ENCODE measurements around the gene TPRN. TPM values are rescaled to one million over a fixed set of nuclear protein-coding genes. Genes with fewer than 3 reads are reported as not detected.

TPRN gene
- polyA plus RNA-seq, 1 of the 3 experiments (the other 2 are of a cell fraction), result 5.2 TPM

DNA sequence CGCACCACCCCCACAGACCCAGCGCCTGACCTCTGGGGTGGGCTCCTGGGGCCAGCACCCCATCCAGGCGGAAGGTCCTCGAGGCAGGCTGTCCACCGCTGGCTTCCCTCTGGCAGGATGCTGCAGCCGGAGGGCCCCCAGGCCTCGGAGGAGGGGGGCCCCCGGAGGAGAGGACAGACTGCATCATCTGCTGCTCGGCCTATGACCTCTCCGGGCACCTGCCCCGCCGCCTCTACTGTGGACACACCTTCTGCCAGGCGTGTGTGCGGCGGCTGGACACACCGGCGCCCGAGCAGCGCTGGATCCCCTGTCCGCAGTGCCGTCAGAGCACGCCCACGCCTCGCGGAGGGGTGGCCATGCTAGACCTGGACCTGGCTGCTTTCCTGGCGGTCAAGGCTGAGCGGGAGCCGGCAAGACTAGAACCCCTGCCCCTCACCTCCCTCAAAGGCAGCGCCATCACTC, 28.0 kb upstream of the TPRN start:
- Histone ChIP-seq H3K4me3 (ENCODE audit: low read depth in 2 of 2, low read length in 1 of 2) (no peak overlapping the region), H3K27me3 (ENCODE audit: insufficient read depth) (no peaks in the 10 kb centered on the region), H3K9ac (no peak overlapping the region), H3K79me2 (ENCODE audit: insufficient read depth) (no peaks in the 10 kb centered on the region), H3K36me3 (replicated peaks in 1 of 2; ENCODE audit: control insufficient read depth in 1 of 2, insufficient read depth in 2 of 2, low read length in 1 of 2) (no peaks in the 10 kb centered on the region), H3K4me1 (ENCODE audit: control insufficient read depth in 1 of 2, insufficient read depth in 2 of 2, low read depth in 1 of 2, low read length in 1 of 2) (peaks cover 0 to 48% of the 10 kb centered on the region in 2 experiments; a peak in 1 of 4 replicates), H3K9me3 (no peaks in the 10 kb centered on the region), H2AFZ (ENCODE audit: low read depth) (no peak overlapping the region), H3K4me2 (no peak overlapping the region), H3K9me2 (no peaks in the 10 kb centered on the region), H3F3A (replicated peaks; ENCODE audit: insufficient read depth) (peaks cover 16% of the 10 kb centered on the region), H3K27ac (ENCODE audit: low read depth in 2 of 2, low read length in 1 of 2) (no peak overlapping the region), H4K20me1 (ENCODE audit: insufficient read depth) (no peaks in the 10 kb centered on the region)
- TF ChIP-seq SMC3 (IDR thresholded peaks at IDR 0.05; ENCODE audit: low read depth, low read length) (no peak), NFIC (IDR thresholded peaks at IDR 0.05; ENCODE audit: borderline replicate concordance) (no peak), USF2 (IDR thresholded peaks at IDR 0.05; ENCODE audit: borderline replicate concordance, low read depth, low read length) (no peak)
- WGBS (ENCODE audit: low lambda C conversion rate), result 87% methylated on average over 3 of the region's 29 CpGs
- no peak for DNase-seq
- ChIA-PET CTCF (interaction anchor here (0.6 to 7.7 kb wide), 22 partner anchors 8 to 314 kb away, joined by 3 to 95 read pairs (median 7); partner anchors contain the start of genes DPP7, NELFB, NPDC1 and SAPCD2), POLR2A (no interaction called here)

DNA sequence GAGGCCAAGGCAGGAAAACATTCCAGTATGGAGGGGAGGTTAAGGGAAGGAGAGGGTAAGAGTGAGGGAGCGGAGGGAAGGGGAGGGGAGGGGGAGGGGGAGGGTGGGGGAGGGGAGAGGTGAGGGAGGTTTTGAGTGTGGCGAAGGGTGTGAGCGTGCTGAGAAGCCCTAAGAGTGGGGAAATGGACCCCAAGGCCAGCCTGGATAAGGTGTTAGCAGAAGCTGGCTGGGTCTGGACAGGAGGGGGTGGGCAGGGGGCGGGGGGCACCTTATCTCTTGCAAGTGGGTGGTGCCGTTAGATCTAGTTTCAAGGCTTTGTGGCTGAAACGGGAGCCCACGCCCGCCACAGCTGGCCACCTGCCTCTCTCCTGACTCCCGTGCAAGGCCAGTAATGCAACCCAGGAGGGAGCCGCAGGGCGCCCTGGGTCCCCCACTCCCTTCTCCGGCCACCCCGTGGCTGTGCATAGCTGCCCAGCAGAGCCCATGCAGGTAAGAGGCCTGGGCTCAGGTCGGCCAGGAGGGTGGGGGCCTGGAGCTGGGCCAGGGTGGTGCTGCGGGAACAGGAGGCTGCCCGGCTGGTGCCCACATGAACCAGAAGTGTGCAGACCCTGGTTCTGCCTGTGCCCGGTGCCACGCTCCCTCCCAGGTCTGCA, 27.4 kb upstream of the TPRN start:
- DNase-seq, result no peak
- WGBS (ENCODE audit: low lambda C conversion rate), result 46% methylated on average over 3 of the region's 18 CpGs
- Histone ChIP-seq H3K27me3 (ENCODE audit: insufficient read depth) (no peaks in the 10 kb centered on the region), H3K9me3 (no peaks in the 10 kb centered on the region), H2AFZ (ENCODE audit: low read depth) (no peak overlapping the region), H3K36me3 (replicated peaks in 1 of 2; ENCODE audit: control insufficient read depth in 1 of 2, insufficient read depth in 2 of 2, low read length in 1 of 2) (no peaks in the 10 kb centered on the region), H3F3A (replicated peaks; ENCODE audit: insufficient read depth) (peaks cover 16% of the 10 kb centered on the region), H3K4me3 (ENCODE audit: low read depth in 2 of 2, low read length in 1 of 2) (no peak overlapping the region), H3K4me1 (ENCODE audit: control insufficient read depth in 1 of 2, insufficient read depth in 2 of 2, low read depth in 1 of 2, low read length in 1 of 2) (peaks cover 0 to 49% of the 10 kb centered on the region in 2 experiments; a peak in 1 of 4 replicates), H3K4me2 (no peak overlapping the region; the same call in 1 of the 2 replicates), H3K9me2 (no peaks in the 10 kb centered on the region), H3K79me2 (ENCODE audit: insufficient read depth) (no peaks in the 10 kb centered on the region), H3K9ac (no peak overlapping the region), H3K27ac (ENCODE audit: low read depth in 2 of 2, low read length in 1 of 2) (no peak overlapping the region), H4K20me1 (ENCODE audit: insufficient read depth) (no peaks in the 10 kb centered on the region)
- POLR2A ChIA-PET, result interaction anchor here (1.0 to 1.5 kb wide), 6 partner anchors 23 to 121 kb away, joined by 3 to 8 read pairs (median 4); no protein-coding TSS in a partner anchor
- TF ChIP-seq, protein P1, sequence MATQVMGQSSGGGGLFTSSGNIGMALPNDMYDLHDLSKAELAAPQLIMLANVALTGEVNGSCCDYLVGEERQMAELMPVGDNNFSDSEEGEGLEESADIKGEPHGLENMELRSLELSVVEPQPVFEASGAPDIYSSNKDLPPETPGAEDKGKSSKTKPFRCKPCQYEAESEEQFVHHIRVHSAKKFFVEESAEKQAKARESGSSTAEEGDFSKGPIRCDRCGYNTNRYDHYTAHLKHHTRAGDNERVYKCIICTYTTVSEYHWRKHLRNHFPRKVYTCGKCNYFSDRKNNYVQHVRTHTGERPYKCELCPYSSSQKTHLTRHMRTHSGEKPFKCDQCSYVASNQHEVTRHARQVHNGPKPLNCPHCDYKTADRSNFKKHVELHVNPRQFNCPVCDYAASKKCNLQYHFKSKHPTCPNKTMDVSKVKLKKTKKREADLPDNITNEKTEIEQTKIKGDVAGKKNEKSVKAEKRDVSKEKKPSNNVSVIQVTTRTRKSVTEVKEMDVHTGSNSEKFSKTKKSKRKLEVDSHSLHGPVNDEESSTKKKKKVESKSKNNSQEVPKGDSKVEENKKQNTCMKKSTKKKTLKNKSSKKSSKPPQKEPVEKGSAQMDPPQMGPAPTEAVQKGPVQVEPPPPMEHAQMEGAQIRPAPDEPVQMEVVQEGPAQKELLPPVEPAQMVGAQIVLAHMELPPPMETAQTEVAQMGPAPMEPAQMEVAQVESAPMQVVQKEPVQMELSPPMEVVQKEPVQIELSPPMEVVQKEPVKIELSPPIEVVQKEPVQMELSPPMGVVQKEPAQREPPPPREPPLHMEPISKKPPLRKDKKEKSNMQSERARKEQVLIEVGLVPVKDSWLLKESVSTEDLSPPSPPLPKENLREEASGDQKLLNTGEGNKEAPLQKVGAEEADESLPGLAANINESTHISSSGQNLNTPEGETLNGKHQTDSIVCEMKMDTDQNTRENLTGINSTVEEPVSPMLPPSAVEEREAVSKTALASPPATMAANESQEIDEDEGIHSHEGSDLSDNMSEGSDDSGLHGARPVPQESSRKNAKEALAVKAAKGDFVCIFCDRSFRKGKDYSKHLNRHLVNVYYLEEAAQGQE (IDR thresholded peaks at IDR 0.05; ENCODE audit: low read depth, low read length), result no peak
- TF ChIP-seq YY1 (IDR thresholded peaks at IDR 0.05; ENCODE audit: low read depth) (no peak), GABPA (IDR thresholded peaks at IDR 0.05; ENCODE audit: low read depth) (no peak), RXRA (IDR thresholded peaks at IDR 0.05; ENCODE audit: borderline replicate concordance, low read depth) (no peak), MXI1 (IDR thresholded peaks at IDR 0.05; ENCODE audit: low read depth, low read length) (no peak), EP300 (IDR thresholded peaks at IDR 0.05; ENCODE audit: borderline replicate concordance in 1 of 2, low read depth in 1 of 2, low read length in 1 of 2) (no peak), FOXM1 (IDR thresholded peaks at IDR 0.05; ENCODE audit: low read depth) (no peak), POLR2AphosphoS5 (IDR thresholded peaks at IDR 0.05; ENCODE audit: low read depth, low read length) (no peak), EZH2phosphoT487 (IDR thresholded peaks at IDR 0.05; ENCODE audit: borderline replicate concordance, low read depth) (no peak), USF2 (IDR thresholded peaks at IDR 0.05; ENCODE audit: borderline replicate concordance, low read depth, low read length) (no peak)
- TF ChIP-seq, protein P2, sequence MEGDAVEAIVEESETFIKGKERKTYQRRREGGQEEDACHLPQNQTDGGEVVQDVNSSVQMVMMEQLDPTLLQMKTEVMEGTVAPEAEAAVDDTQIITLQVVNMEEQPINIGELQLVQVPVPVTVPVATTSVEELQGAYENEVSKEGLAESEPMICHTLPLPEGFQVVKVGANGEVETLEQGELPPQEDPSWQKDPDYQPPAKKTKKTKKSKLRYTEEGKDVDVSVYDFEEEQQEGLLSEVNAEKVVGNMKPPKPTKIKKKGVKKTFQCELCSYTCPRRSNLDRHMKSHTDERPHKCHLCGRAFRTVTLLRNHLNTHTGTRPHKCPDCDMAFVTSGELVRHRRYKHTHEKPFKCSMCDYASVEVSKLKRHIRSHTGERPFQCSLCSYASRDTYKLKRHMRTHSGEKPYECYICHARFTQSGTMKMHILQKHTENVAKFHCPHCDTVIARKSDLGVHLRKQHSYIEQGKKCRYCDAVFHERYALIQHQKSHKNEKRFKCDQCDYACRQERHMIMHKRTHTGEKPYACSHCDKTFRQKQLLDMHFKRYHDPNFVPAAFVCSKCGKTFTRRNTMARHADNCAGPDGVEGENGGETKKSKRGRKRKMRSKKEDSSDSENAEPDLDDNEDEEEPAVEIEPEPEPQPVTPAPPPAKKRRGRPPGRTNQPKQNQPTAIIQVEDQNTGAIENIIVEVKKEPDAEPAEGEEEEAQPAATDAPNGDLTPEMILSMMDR (IDR thresholded peaks at IDR 0.05), result no peak
- CTCF ChIA-PET, result interaction anchor here (0.6 to 7.7 kb wide), 40 partner anchors 9 to 314 kb away, joined by 3 to 95 read pairs (median 6); partner anchors contain the start of genes DPP7, MAN1B1, NELFB and NPDC1
